Measurements from ENCODE around the gene PTPRM. TPM values are rescaled to one million over a fixed set of nuclear protein-coding genes. Genes with fewer than 3 reads are reported as not detected.

Gene PTPRM
- polyA plus RNA-seq, 1 experiment: 81.1 TPM

DNA sequence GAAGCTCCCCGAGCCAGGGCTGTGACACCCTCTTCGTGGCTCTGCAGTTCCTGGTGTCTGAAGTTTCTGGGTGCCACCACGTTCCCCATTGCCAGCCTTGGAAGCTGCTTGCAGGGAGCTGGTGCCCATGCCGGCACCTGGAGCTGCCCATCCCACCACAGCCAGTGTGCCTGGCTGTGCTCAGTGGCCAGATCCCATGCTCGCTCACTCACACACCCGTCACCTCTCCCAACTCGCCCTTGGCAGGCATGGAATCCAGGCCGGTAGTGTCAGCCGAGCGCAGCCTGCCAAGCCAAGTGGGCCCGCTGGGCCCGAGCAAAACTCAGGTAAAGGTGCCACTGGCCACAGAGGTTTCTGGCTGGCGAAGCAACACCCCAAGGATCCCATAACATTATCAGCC lies 370.2 kb downstream of the PTPRM start:
- H3K9me3 ChIP-seq (ENCODE audit: control insufficient read depth, insufficient read depth, low read length): peaks cover 4% of the 10 kb centered on the region; the same call in 1 of the 2 replicates
- CTCF ChIA-PET: interaction anchor here (1.3 kb wide), 1 partner anchor 19 kb away, joined by 3 read pairs; no protein-coding TSS in a partner anchor
- no peak for DNase-seq (ENCODE audit: low read depth, low spot score)
- H3K27ac ChIP-seq (ENCODE audit: low read depth, low read length): no peak overlapping the region
- H3K27me3 ChIP-seq (ENCODE audit: control insufficient read depth, insufficient read depth, low read length): no peaks in the 10 kb centered on the region
- no peak overlapping the region for H3K4me3 ChIP-seq (ENCODE audit: low read depth, low read length)
- TF ChIP-seq, protein P1, sequence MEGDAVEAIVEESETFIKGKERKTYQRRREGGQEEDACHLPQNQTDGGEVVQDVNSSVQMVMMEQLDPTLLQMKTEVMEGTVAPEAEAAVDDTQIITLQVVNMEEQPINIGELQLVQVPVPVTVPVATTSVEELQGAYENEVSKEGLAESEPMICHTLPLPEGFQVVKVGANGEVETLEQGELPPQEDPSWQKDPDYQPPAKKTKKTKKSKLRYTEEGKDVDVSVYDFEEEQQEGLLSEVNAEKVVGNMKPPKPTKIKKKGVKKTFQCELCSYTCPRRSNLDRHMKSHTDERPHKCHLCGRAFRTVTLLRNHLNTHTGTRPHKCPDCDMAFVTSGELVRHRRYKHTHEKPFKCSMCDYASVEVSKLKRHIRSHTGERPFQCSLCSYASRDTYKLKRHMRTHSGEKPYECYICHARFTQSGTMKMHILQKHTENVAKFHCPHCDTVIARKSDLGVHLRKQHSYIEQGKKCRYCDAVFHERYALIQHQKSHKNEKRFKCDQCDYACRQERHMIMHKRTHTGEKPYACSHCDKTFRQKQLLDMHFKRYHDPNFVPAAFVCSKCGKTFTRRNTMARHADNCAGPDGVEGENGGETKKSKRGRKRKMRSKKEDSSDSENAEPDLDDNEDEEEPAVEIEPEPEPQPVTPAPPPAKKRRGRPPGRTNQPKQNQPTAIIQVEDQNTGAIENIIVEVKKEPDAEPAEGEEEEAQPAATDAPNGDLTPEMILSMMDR (IDR thresholded peaks at IDR 0.05; ENCODE audit: low read depth, low read length): no peak
- POLR2A ChIA-PET: no interaction called here

DNA sequence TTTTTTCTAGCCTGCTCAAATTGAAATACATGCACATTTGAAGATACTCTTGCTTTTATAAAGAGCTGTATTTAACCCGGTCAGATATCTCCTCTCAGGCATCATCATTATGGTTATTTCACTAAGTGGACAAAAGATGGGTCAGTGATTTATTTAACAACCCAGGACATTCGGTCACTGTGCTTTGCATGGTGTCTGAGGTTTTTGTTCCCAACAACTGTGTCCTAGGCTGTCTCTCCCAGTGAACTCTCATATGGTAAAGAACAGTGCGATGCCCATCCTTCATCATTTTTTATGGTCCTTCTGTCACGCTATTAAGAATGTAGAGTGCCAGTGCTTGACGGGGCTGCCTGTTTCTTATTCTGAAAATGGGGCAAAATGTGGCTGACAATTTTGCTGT lies 372.4 kb downstream of the PTPRM start:
- H3K27me3 ChIP-seq (ENCODE audit: control insufficient read depth, insufficient read depth, low read length): no peaks in the 10 kb centered on the region
- ChIA-PET POLR2A (no interaction called here), CTCF (no interaction called here)
- peaks cover 4% of the 10 kb centered on the region; the same call in 1 of the 2 replicates for H3K9me3 ChIP-seq (ENCODE audit: control insufficient read depth, insufficient read depth, low read length)
- no peak overlapping the region for H3K4me3 ChIP-seq (ENCODE audit: low read depth, low read length)
- TF ChIP-seq, protein P1 (IDR thresholded peaks at IDR 0.05; ENCODE audit: low read depth, low read length): no peak
- no peak for DNase-seq (ENCODE audit: low read depth, low spot score)
- H3K27ac ChIP-seq (ENCODE audit: low read depth, low read length): no peak overlapping the region

DNA sequence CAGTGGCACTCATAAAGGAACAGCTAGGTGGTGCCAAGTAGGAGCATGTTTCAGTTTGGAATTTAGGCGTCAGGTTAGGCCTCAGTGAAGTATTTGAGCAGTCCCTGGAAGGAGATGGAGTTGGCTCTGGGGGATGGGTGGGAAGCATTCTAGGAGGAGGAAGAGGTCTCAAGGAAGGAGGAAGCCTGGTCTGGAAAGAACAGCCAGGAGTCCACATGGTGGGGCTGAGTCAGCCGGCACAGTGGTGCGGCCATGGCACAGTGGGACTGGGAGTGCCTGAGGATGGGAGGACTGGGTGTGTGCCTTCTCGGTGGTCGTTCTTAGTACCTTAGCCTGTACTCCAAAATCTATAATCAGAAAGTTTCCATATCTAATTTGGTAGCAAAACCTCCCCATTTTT lies 373.3 kb downstream of the PTPRM start:
- Histone ChIP-seq H3K27me3 (ENCODE audit: control insufficient read depth, insufficient read depth, low read length) (no peaks in the 10 kb centered on the region), H3K4me3 (ENCODE audit: low read depth, low read length) (no peak overlapping the region), H3K9me3 (ENCODE audit: control insufficient read depth, insufficient read depth, low read length) (peaks cover 4% of the 10 kb centered on the region; the same call in 1 of the 2 replicates), H3K27ac (ENCODE audit: low read depth, low read length) (no peak overlapping the region)
- ChIA-PET CTCF (no interaction called here), POLR2A (no interaction called here)
- no peak for DNase-seq (ENCODE audit: low read depth, low spot score)
- TF ChIP-seq, protein P1 (IDR thresholded peaks at IDR 0.05; ENCODE audit: low read depth, low read length): no peak

DNA sequence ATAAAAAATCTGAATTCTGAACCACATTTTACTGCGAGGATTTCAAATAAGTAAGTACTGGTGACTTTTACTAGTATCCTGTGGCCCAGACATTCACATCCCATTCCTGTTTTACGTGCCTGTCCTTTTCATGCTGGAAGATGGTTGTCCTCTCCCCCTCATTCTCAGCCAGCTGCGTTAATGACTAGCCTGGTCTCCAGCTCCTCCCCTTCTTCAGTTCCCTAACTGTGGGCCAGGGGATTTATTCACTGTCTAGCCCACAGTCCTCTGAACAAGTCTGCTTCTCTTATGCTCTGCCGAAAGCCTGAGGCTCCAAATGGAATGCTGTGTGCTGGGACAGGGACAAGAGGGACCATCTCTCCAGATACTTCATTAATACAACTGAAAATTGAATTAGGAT lies 373.9 kb downstream of the PTPRM start:
- ChIA-PET POLR2A (no interaction called here), CTCF (no interaction called here)
- TF ChIP-seq, protein P1 (IDR thresholded peaks at IDR 0.05; ENCODE audit: low read depth, low read length): no peak
- DNase-seq (ENCODE audit: low read depth, low spot score): no peak
- peaks cover 4% of the 10 kb centered on the region; the same call in 1 of the 2 replicates for H3K9me3 ChIP-seq (ENCODE audit: control insufficient read depth, insufficient read depth, low read length)
- no peaks in the 10 kb centered on the region for H3K27me3 ChIP-seq (ENCODE audit: control insufficient read depth, insufficient read depth, low read length)
- H3K27ac ChIP-seq (ENCODE audit: low read depth, low read length): no peak overlapping the region
- no peak overlapping the region for H3K4me3 ChIP-seq (ENCODE audit: low read depth, low read length)

DNA sequence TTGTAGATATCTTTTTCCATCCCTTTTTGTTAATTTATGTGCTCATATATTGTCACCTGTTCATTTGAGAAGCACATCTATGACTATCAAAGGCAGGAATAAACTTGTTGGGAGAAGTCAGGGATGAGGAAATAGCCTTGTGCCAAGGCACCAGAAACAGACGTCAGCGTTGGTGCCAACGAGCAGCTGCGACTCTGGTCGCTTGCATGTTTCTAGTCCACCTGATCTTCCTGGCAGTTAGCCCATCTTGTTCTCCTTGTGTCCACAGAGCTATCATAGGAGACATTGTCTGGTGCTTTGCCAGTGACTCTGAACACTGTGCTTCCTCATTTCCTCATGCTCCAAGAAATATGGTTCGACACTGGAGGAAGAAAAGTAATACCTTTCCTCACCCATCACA lies 374.4 kb downstream of the PTPRM start:
- Histone ChIP-seq H3K27ac (ENCODE audit: low read depth, low read length) (no peak overlapping the region), H3K4me3 (ENCODE audit: low read depth, low read length) (no peak overlapping the region), H3K27me3 (ENCODE audit: control insufficient read depth, insufficient read depth, low read length) (no peaks in the 10 kb centered on the region), H3K9me3 (ENCODE audit: control insufficient read depth, insufficient read depth, low read length) (peaks cover 4% of the 10 kb centered on the region; the same call in 1 of the 2 replicates)
- ChIA-PET POLR2A (no interaction called here), CTCF (no interaction called here)
- DNase-seq (ENCODE audit: low read depth, low spot score): no peak
- TF ChIP-seq, protein P1 (IDR thresholded peaks at IDR 0.05; ENCODE audit: low read depth, low read length): no peak
